Measurements from ENCODE around the gene WT1.

GRCh38 chr11:32381179-32381578 lies 54.2 kb downstream of the WT1 start:
- TF ChIP-seq, protein P1, sequence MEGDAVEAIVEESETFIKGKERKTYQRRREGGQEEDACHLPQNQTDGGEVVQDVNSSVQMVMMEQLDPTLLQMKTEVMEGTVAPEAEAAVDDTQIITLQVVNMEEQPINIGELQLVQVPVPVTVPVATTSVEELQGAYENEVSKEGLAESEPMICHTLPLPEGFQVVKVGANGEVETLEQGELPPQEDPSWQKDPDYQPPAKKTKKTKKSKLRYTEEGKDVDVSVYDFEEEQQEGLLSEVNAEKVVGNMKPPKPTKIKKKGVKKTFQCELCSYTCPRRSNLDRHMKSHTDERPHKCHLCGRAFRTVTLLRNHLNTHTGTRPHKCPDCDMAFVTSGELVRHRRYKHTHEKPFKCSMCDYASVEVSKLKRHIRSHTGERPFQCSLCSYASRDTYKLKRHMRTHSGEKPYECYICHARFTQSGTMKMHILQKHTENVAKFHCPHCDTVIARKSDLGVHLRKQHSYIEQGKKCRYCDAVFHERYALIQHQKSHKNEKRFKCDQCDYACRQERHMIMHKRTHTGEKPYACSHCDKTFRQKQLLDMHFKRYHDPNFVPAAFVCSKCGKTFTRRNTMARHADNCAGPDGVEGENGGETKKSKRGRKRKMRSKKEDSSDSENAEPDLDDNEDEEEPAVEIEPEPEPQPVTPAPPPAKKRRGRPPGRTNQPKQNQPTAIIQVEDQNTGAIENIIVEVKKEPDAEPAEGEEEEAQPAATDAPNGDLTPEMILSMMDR (IDR thresholded peaks at IDR 0.05): no peak
- TF ChIP-seq POLR2A (IDR thresholded peaks at IDR 0.05): no peak
